RKO (cell line): ENCODE data around the gene PLPP4.

ENCODE experiments used
- DNase-seq: peaks from one replicate; pipeline ENCODE4 v3.0.0-alpha.2; 2016; ENCODE audit warnings: low spot score

Gene PLPP4

DNA sequence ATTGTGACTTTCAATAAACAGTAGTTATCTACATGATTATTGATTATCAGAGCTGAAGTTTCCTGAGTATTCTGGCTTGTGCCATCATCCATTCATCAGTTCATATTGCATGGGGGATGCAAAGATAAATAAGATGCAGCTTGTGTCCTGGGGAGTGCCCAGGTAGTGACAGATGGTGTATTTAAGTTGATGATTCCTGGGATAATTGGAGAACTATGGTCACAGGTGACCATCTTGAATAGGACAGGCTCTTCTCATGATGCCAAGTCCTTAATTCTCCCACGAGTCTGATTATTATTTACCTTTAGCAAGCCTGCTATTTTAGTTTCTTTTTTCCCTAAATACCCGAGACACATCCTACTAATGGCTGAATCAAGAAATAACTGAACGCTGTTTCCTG is 64.9 kb downstream of the PLPP4 start:
- DNase-seq, result no peak

DNA sequence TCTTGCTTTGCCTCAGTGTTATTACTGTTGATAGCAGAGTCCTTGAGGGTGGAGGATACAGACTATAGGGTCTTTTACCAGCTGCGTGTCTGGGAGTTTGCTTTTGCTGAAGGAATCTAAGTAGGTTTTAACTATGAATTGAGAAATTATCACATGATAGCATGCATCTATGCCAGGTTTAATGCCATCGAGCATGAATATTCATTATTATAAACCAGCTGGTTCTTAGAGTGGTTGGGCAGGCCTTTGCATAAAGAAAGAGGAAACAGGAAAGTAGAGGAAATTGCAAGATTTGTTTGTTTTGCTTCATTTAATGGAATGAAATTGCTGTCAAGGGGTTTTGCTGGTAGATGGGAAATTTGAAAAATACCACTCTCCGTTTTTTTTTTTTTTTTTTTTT is 70.7 kb downstream of the PLPP4 start:
- DNase-seq, result no peak

DNA sequence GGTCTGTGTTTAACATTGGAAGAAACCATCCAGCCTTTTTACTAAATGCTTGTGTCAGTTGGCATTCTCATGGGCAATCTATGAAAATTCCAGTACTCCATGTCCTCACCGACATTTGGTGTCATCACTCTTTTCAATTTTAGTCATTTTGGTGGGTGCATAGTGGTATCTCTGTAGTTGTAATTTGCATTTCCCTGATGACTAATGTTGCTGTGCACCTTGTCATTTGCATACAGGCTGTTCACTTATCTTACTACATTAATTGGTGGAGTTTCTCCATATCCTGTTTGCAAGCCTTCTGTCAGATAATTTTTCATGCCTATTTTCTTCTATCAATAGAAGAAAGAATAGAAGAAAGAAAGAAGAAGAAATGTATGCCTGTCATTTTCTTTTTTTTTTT is 73.7 kb downstream of the PLPP4 start:
- no peak for DNase-seq

DNA sequence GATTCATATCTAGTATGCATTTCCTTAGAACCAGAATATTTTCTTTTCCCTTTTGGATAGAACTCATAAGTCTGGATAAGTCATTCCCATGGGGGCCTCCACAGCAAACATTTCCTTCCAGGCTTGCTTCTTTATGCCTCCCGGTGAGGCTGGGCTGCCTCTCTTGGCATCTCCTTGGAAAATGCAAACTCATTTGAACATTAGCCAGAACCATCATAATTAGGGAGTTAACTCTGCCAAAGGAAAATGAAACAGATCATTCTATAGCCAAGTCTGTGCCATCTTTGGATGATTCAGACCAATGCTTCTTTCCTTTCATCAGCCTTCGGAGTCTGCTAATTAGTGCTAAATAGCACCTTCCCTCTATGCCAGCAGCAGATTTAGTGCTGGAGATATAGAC is 81.1 kb downstream of the PLPP4 start:
- no peak for DNase-seq

DNA sequence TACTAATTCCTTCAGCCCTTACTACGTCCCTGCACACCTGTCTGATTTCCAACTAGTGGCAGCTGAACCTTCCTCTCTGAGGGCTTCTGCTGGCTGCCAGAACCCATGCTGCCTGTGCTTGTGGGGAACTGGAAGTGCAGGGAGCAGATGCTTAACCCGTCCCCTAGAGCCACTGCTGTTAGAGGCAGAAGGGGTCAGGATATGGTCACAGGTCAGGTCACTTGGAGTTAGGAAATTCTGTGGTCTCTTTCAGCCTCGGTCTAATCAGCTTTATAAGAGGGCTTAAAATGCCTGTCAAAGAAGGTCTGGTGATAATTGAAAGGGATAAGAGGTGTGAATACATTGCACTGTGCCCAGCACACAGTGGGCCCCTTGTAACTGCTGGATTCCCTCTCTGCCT is 82.0 kb downstream of the PLPP4 start:
- no peak for DNase-seq

DNA sequence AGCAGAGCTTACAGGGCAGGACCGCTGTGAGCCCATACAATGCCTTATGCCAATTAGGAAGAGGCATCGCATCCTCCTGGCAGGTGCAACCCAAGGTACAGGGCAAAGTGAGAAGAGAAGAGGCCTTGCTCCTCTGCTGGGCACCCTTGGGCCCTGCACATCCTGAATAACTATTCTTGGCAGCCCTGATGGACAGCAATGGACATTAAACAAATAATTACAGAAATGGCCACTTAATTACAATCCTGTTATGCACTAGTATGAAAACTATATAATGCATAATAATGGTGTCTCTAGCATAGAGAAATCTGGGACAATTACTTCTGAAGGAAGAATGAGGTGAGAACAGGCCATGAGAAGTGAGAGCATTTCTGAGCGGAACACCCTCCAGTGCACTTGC is 83.5 kb downstream of the PLPP4 start:
- no peak for DNase-seq

DNA sequence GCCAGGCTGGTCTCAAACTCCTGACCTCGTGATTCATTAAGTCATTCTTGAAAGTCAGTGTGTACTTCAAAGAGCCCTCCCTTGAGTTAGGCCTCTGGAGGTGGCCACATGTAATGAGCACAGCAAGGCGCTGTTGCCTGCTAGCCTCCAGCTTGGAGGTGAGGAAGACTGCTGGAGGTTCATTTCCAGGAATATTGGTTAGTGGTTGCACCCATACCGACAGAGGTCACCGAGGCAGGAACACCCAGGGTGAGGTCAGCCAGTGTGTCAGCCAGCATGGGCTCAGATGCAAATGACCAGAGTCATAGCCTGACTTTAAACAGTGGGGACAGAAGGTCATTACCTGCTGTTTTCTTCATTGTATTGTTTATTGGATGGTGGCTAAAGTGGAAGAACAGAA is 85.0 kb downstream of the PLPP4 start:
- no peak for DNase-seq

DNA sequence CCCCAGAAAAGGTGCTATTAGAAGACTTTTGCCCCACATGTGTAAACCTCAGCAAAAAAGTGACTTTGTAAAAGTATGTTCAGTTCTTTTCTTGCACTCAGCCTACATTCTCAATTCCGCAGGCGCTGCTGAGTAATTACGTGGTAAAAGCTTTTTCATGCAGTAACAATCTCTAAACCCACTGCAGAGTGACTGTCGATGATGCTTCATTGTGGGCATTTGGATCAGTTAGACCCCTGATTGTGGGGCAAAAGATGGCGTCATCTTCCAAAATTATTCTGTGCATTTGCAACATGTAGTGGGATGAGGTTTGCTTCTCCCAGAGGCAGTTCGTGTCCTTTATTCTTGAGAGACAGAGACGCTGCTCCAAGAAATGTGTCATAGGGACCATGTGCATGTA is 85.6 kb downstream of the PLPP4 start:
- DNase-seq, result no peak

DNA sequence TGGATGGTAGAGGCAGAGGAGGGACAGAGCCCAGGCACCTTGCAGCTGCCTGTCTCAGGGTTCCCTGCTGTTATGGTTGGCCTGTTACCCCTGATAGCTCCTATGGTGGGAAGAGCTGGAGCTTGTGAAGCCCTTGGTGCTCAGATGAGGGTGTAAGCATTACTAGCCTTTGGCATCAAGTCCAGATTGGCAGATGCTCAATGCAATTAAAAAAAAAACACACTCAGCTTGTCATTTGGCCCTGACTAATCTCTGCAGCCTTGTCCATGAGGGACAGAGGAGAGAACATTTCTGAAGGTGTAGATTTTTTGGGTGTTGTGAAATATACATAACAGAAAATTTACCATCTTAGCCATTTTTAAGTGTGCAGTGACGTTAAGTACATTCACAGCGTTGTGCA is 86.3 kb downstream of the PLPP4 start:
- no peak for DNase-seq

DNA sequence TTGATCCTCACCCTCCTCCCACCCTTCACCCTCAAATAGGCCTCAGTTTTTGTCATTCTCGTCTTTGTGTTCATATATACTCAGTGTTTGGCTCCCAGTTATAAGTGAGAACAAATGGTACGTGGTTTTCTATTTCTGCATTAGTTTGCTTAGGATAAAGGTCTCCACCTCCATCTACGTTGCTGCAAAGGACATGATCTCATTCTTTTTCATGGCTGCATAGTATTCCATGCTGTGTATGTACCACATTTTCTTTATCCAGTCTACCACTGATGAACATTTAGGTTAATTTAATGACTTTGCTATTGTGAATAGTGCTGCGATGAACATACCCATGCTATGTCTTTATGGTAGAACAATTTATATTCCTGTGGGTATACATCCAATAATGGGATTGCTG is 91.2 kb downstream of the PLPP4 start:
- DNase-seq, result no peak

DNA sequence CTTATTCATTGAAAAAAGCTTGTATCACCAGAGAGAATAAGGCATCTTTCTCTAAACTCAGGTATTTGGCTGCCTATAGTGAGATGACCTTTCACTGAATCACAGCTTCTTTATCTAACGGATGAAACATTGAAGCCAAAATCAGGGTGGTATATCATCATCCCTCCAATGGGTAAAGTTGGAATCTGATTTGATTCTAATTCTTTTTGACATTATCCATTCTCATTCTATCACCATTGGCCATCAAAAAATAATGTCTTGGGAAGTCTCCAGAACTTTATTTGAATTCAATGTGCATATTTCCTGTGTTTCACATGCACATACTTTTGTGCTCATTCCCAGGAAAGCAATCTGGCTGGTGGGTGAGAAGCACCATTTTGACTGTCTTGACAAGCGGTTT is 95.2 kb downstream of the PLPP4 start:
- DNase-seq, result no peak

DNA sequence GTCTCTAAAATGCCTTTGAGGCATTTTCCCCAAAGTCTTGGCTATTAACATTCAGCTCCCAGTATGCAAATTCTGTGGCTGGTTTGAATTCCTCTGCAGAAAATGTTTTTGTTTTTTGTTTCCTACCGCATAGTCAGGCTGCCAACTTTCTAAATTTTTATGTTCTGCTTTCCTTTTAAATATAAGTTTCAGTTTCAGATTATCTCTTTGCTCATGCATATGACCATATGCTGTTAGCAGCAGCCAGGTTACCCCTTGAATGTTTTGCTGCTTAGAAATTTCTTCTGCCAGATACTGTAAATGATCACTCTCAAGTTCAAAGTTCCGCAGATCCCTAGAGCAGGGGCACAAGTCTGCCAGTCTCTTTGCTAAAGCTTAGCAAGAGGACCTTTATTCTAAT is 96.9 kb downstream of the PLPP4 start:
- DNase-seq, result no peak

DNA sequence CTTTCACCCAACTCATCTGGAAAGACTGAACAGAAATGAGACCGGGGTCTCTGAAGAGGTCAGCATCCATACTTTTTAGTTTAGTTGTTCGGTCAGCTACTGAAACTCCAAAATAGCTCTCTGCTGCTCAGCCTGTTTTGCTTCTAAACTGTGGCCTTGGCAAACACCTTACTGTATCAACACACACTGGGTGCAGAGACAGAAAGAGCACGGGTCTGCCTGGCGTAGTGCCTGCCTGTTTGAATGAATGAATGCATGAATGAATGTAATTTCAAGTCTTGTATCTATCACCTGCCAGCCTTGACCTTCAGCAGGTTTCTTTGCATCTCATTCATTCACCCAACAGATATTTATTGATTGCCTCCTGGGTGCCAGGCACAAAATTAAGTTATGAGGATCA is 98.4 kb downstream of the PLPP4 start:
- no peak for DNase-seq

DNA sequence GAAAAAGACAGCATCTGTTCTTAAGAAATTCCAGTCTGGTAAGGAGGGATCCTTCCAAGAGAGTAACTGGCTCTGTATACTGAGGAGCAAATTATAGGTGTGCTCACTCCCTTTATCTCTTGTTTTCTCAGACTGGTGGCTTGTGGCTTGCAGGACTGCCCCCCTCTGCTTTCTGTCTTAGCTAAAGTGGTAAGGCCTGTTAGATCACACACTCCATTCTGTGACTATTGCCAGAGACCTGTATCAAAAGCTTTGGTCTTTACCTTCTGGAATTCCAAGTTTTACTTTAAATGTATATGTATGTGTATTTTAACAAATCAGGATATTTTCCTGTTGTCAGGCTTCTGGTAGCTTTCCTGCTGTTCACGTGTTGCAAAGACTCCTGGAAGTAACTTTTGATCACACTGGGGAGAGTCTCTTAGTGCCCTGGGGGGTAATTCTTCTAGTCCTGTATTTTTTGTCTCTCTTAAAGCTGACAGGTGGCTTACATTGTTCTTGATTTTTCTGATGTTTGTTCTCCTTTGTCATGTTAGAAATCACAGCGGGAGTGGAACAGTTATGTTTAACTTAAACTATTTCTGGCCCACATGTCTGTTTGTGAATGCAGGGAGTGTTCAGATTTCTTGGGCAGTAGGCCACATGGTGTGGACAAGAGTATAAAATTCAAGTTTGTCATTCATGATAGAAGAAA is 99.0 kb downstream of the PLPP4 start:
- DNase-seq, result no peak

DNA sequence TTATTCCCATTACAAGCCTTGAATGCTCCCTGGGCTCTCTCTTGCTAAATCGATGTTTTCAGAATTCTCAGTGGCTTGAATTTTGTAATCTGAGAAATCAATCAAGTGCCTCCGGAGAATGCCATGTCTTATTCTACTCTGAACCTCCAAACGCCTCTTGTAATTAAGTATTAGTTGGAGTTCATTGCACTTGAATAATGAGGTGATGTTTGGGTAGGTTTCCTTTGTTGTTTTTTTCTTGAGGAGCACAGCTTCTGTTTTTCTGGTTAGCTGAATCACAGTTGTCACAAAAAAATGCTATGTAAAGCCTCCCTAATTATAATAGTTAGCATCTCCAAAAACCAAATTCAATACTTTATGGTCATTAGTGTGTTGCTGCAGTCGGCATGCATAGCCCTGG is 100.3 kb downstream of the PLPP4 start:
- DNase-seq, result no peak

DNA sequence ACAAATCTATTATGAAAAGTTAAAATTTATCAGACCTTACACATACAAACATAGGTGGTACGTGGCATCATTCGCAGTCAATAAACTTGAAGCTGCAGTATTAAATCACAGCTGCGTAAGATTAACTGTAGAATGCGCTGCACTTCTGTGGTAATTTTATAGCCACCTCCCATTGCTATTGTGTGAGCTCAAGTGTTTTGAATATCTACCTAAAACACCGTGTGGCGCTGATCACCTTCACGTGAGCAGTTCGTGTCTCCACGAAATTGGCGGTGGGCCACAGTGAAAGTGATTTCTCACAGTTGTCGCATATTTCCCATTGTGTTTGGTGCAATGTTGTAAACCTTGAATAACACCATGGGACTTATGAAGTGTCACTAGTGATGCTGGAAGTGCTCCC is 102.8 kb downstream of the PLPP4 start:
- DNase-seq, result no peak

DNA sequence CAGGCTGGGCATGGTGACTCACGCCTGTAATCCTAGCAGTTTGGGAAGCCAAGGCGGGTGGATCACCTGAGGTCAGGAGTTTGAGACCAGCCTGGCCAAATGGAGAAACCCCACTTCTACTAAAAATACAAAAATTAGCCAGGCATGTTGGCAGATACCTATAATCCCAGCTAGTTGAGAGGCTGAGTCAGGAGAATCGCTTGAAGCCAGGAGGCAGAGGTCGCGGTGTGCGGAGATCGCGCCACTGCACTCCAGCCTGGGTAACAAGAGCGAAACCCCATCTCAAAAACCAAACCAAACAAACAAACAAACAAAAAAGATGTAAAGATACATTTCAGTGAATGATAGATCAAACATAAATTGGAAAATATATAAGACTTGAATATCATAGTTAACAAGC is 105.9 kb downstream of the PLPP4 start:
- DNase-seq, result no peak

DNA sequence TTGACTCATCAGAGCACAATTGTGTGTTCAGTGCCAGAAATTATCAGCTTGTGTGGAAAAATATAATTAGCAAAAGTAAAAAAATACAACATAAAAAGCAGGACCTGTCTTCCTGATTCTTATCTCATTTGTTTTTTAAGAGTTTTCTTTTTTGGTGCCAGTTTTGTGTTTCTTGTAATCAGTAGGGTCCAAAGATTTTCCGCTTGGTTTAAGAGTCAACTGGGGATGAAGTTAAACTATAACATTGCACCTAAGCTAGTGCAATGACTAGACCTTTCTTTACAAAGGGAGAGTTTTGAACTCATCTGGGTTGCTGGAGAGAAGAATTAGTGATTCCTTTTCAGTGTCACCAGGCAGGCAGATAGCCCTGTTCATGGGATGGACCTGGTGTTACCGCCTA is 113.4 kb downstream of the PLPP4 start:
- no peak for DNase-seq

DNA sequence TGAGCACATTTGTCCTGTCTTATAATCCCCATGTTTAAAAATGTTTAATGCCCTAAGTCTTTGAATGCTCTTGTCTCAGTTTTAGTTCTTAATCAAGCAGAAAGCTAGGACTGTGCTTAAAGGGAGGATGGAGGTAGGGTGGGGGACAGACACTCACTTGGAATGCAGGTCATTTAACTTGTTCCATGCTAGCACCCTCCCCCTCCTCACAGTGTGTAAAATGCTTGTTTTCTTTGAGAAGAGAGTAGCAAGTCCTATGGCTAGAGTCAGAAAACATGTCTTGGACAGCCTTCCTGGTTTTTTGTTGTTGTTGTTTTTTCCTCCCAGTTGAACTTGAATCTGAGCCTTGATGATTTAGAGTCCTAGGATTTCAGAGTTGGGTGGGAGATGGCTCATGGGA is 114.2 kb downstream of the PLPP4 start:
- DNase-seq, result no peak

DNA sequence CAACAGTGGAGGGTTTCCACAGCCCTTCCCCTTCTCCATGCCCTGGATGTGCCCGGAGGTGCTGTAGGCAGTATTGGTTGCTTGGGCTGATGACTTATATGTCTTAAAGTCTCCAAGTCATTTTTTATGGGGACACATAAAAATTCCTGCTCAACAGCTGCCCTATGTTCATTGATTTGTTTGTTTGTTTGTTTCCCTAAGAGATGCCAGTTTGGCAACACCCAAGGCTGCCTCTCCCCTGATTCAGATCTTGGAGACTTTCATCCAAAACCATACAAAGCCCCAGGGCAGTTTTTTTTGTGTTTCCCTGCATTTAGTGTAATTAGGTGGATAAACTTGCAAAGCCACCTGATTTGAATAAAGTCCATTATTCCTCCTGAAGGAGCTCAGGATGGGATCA is 115.3 kb downstream of the PLPP4 start:
- no peak for DNase-seq

DNA sequence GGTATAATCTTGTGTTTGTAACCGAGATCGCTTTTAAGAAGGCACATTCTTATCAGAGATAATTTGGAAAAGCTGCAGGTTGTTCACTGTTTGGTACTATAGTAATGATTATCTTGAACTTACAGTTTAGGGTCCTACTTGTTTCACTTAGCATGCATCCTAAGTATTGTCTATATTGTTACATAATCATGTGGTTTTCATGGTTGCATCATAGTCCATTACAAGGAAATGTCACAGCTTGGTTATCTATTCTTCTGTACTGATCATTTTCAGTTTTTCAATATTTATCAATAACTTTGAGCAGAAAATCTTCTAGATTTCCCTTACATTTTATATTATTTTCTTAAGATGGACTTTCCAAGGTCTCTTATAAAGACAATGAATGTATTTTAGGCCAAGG is 116.3 kb downstream of the PLPP4 start:
- DNase-seq, result no peak

DNA sequence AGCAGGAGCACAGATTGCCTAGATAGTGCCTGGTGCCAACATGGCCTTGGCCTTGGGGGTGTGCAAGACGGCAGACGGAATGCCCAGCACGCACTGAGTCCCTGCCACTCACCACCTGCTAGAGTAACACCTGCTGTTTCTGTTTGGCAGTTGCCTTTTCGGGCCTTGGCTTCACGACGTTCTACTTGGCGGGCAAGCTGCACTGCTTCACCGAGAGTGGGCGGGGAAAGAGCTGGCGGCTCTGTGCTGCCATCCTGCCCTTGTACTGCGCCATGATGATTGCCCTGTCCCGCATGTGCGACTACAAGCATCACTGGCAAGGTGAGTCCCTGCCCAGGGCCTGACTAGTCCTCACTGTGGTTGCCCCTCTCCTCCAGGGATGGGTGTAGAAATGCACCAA is 118.0 kb downstream of the PLPP4 start:
- no peak for DNase-seq

DNA sequence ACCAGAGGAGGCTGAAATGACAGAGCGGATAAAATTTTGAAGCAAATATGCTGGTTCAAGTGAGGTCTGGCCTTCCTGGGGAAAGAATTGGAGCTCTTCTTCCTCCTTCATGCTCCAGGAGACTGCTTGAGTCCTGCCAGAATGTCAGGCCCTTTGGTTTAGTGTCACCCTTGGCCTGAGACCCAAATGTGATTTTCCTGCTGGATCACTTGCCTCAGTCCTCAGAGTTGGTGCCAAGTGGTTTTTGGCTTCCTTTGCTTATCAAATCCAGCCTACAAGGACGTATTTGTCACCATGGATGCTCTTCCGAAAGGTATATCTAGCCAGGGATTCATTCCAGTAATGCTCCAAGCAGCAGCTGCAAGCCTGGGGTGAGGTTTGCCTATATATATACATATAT is 118.4 kb downstream of the PLPP4 start:
- no peak for DNase-seq

DNA sequence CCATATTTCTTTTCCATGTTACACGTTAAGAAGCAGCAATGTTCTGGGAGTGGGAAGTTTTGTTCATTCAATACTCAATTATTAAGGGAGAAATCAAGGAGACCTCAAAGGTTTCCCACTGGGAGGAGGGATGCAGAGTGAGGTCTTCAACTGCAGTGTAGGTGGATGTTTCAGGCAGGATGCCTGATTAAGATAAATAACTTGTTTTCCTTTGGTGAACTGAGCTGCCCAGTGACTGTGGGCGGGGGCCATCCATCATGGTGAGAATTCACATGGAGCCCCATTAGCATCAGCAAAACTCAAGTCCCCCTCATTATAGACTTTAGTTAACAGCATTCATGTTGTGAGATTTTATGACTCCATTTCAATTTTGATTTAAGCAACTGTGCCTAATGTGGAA is 121.1 kb downstream of the PLPP4 start:
- DNase-seq, result no peak

DNA sequence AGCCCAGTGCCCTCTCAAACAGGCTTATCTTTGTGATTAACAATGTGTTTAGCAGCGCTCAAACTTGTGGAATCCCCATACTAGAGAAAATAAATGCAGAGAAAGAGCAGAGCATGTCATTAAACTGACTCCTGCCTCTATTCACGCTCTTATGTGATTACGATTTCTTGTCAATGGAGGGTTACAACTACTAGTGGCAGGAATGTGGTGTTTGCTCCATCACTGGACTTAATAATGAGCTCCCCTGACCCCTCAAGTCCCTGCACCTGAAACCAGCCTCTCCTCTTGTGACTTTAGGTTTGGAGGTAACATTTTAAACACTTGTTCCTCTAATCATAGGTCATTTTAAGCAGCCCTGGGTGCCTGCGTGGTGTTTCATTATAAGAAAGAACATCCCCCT is 121.9 kb downstream of the PLPP4 start:
- DNase-seq, result no peak
